ENCODE measurements around the gene NLN.
"Not testable (repeated sequence)": the region's sequence is repeated elsewhere in the genome, so short reads cannot be mapped to it uniquely, and the experiment has no call there.

The NLN gene

GRCh38 chr5:65732046-65732445 lies 10.0 kb downstream of the NLN start:
- not testable (repeated sequence) for DNase-seq (ENCODE audit: low spot score)

GRCh38 chr5:65734196-65734775 lies 12.3 kb downstream of the NLN start:
- DNase-seq (ENCODE audit: low spot score), result not testable (repeated sequence)

GRCh38 chr5:65734921-65735320 lies 12.9 kb downstream of the NLN start:
- no peak for DNase-seq (ENCODE audit: low spot score)

- DNase-seq (ENCODE audit: low spot score), result no peak
Observed at GRCh38 chr5:65736011-65736410, 14.0 kb downstream of the NLN start.

GRCh38 chr5:65737842-65738241 lies 15.8 kb downstream of the NLN start:
- no peak for DNase-seq (ENCODE audit: low spot score)

GRCh38 chr5:65738305-65738704 lies 16.3 kb downstream of the NLN start:
- no peak for DNase-seq (ENCODE audit: low spot score)

- no peak for DNase-seq (ENCODE audit: low spot score)
Observed at GRCh38 chr5:65739162-65739561, 17.2 kb downstream of the NLN start.

- DNase-seq (ENCODE audit: low spot score), result no peak
Observed at GRCh38 chr5:65742565-65743231, 20.7 kb downstream of the NLN start.

GRCh38 chr5:65749221-65749844 lies 27.3 kb downstream of the NLN start:
- DNase-seq (ENCODE audit: low spot score), result no peak

- DNase-seq (ENCODE audit: low spot score), result no peak
Observed at GRCh38 chr5:65749956-65750355, 28.0 kb downstream of the NLN start.

- no peak for DNase-seq (ENCODE audit: low spot score)
Observed at GRCh38 chr5:65750938-65751337, 28.9 kb downstream of the NLN start.

GRCh38 chr5:65753189-65753588 lies 31.2 kb downstream of the NLN start:
- no peak for DNase-seq (ENCODE audit: low spot score)

GRCh38 chr5:65758546-65759144 lies 36.6 kb downstream of the NLN start:
- no peak for DNase-seq (ENCODE audit: low spot score)

GRCh38 chr5:65760504-65761275 lies 38.7 kb downstream of the NLN start:
- DNase-seq (ENCODE audit: low spot score), result peak; percentile 82

GRCh38 chr5:65762234-65762633 lies 40.2 kb downstream of the NLN start:
- no peak for DNase-seq (ENCODE audit: low spot score)

GRCh38 chr5:65765582-65765981 lies 43.6 kb downstream of the NLN start:
- no peak for DNase-seq (ENCODE audit: low spot score)

GRCh38 chr5:65766175-65766574 lies 44.2 kb downstream of the NLN start:
- DNase-seq (ENCODE audit: low spot score), result no peak

- no peak for DNase-seq (ENCODE audit: low spot score)
Observed at GRCh38 chr5:65766781-65767180, 44.8 kb downstream of the NLN start.

- no peak for DNase-seq (ENCODE audit: low spot score)
Observed at GRCh38 chr5:65767565-65767964, 45.6 kb downstream of the NLN start.

- no peak for DNase-seq (ENCODE audit: low spot score)
Observed at GRCh38 chr5:65768723-65769346, 46.8 kb downstream of the NLN start.

- DNase-seq (ENCODE audit: low spot score), result no peak
Observed at GRCh38 chr5:65769539-65769938, 47.5 kb downstream of the NLN start.

GRCh38 chr5:65771266-65771665 lies 49.3 kb downstream of the NLN start:
- DNase-seq (ENCODE audit: low spot score), result peak; percentile 44
